ENCODE measurements around the gene SDHB. TPM values are rescaled to one million over a fixed set of nuclear protein-coding genes. Genes with fewer than 3 reads are reported as not detected.
A peak's percentile ranks its signal among the peaks of the same experiment; 100 is the strongest.

The SDHB gene
- total and polyA plus RNA-seq, 2 of the 13 experiments (the other 11 are each of a cell fraction or from before 2014, with no cell fraction given), result 136 to 142 TPM

DNA sequence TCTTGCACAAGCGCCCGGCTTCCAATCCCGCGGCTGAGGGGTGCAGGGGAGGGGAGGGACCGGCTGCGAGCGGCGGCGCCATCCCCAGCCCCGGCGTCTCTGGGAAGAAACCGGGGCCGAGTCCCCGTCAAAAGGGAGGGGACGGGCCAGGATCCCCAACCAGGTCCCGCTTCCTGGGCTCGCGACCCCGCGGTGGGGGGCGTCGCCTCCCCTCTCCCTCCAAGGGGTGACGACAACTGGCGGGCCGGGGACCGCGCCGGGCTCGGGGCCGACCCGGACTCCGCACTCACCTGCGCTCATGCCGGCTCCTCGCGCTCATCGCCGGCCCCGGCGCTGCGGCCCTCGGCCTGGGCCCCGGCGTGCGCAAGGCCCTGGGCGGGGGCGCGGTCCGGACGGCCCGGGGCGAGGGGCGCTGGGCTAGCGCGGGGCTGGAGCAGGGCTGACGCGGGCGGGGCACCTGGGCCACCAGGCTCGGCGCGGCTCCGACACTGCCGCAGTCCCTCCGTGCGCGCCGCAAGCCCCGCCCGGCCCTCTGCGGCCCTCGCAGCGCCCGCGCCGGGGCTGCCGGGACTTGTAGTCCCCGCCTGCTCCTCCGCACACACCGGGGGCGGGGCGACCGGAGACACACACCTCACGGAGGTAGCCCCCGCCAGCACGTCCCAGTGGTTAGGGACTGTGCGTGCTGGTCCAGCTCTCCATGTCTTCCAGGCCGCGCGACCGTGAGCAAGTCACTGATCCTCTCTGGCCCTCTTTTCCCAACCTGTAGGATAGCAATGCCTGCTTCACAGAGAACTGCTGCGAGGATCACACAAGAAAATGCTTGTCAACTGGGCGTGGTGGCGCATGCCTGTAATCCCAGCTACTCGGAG, 42.2 kb downstream of the SDHB start, which contains the start of gene ATP13A2 (continued):
- TF ChIP-seq FOSL2 (CRISPR knock-in tag; IDR thresholded peaks at IDR 0.05) (peak; percentile 13; the same call in 1 of the 2 replicates), ZFP1 (CRISPR knock-in tag; IDR thresholded peaks at IDR 0.05) (no peak), NR2F6 (IDR thresholded peaks at IDR 0.05) (no peak), NR2F6 (CRISPR knock-in tag; IDR thresholded peaks at IDR 0.05) (no peak), ZNF776 (CRISPR knock-in tag; IDR thresholded peaks at IDR 0.05) (no peak), RAD21 (CRISPR knock-in tag; IDR thresholded peaks at IDR 0.05) (peak; percentile 28; the same call in 1 of the 2 replicates), JARID2 (CRISPR knock-in tag; IDR thresholded peaks at IDR 0.05; ENCODE audit: insufficient replicate concordance) (no peak), NR3C1 (CRISPR knock-in tag; IDR thresholded peaks at IDR 0.05) (no peak), SUZ12 (IDR thresholded peaks at IDR 0.05; ENCODE audit: low read depth, low read length) (peak; percentile 64), NFATC3 (CRISPR knock-in tag; IDR thresholded peaks at IDR 0.05) (no peak), NR2F2 (IDR thresholded peaks at IDR 0.05; ENCODE audit: borderline replicate concordance, low read depth) (no peak), POLR2G (IDR thresholded peaks at IDR 0.05; ENCODE audit: low read depth, low read length) (0 out of 2 replicates have a peak, but pooled peaks have one; percentile 23), ZBTB3 (CRISPR knock-in tag; IDR thresholded peaks at IDR 0.05; ENCODE audit: borderline replicate concordance, low read depth) (no peak), CBX1 (IDR thresholded peaks at IDR 0.05; ENCODE audit: low read depth) (no peak), HIVEP1 (CRISPR knock-in tag; IDR thresholded peaks at IDR 0.05) (no peak), SALL2 (CRISPR knock-in tag; IDR thresholded peaks at IDR 0.05) (peak; percentile 66; the same call in 1 of the 2 replicates), MTA1 (CRISPR knock-in tag; IDR thresholded peaks at IDR 0.05; ENCODE audit: borderline replicate concordance) (no peak), HDAC2 (CRISPR knock-in tag; IDR thresholded peaks at IDR 0.05) (0 out of 2 replicates have a peak, but pooled peaks have one; percentile 17), ZNF354B (CRISPR knock-in tag; IDR thresholded peaks at IDR 0.05) (no peak)
- TF ChIP-seq, protein P1, sequence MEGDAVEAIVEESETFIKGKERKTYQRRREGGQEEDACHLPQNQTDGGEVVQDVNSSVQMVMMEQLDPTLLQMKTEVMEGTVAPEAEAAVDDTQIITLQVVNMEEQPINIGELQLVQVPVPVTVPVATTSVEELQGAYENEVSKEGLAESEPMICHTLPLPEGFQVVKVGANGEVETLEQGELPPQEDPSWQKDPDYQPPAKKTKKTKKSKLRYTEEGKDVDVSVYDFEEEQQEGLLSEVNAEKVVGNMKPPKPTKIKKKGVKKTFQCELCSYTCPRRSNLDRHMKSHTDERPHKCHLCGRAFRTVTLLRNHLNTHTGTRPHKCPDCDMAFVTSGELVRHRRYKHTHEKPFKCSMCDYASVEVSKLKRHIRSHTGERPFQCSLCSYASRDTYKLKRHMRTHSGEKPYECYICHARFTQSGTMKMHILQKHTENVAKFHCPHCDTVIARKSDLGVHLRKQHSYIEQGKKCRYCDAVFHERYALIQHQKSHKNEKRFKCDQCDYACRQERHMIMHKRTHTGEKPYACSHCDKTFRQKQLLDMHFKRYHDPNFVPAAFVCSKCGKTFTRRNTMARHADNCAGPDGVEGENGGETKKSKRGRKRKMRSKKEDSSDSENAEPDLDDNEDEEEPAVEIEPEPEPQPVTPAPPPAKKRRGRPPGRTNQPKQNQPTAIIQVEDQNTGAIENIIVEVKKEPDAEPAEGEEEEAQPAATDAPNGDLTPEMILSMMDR (CRISPR knock-in tag; IDR thresholded peaks at IDR 0.05), result 0 out of 2 replicates have a peak, but pooled peaks have one; percentile 15
- TF ChIP-seq, protein P2, sequence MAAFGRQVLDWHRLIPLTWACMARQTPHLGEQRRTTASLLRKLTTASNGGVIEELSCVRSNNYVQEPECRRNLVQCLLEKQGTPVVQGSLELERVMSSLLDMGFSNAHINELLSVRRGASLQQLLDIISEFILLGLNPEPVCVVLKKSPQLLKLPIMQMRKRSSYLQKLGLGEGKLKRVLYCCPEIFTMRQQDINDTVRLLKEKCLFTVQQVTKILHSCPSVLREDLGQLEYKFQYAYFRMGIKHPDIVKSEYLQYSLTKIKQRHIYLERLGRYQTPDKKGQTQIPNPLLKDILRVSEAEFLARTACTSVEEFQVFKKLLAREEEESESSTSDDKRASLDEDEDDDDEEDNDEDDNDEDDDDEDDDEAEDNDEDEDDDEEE (CRISPR knock-in tag; IDR thresholded peaks at IDR 0.05), result 0 out of 2 replicates have a peak, but pooled peaks have one; percentile 29
- TF ChIP-seq, protein P3, sequence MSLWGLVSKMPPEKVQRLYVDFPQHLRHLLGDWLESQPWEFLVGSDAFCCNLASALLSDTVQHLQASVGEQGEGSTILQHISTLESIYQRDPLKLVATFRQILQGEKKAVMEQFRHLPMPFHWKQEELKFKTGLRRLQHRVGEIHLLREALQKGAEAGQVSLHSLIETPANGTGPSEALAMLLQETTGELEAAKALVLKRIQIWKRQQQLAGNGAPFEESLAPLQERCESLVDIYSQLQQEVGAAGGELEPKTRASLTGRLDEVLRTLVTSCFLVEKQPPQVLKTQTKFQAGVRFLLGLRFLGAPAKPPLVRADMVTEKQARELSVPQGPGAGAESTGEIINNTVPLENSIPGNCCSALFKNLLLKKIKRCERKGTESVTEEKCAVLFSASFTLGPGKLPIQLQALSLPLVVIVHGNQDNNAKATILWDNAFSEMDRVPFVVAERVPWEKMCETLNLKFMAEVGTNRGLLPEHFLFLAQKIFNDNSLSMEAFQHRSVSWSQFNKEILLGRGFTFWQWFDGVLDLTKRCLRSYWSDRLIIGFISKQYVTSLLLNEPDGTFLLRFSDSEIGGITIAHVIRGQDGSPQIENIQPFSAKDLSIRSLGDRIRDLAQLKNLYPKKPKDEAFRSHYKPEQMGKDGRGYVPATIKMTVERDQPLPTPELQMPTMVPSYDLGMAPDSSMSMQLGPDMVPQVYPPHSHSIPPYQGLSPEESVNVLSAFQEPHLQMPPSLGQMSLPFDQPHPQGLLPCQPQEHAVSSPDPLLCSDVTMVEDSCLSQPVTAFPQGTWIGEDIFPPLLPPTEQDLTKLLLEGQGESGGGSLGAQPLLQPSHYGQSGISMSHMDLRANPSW (CRISPR knock-in tag; IDR thresholded peaks at IDR 0.05; ENCODE audit: borderline replicate concordance), result no peak
- TF ChIP-seq, protein P4, sequence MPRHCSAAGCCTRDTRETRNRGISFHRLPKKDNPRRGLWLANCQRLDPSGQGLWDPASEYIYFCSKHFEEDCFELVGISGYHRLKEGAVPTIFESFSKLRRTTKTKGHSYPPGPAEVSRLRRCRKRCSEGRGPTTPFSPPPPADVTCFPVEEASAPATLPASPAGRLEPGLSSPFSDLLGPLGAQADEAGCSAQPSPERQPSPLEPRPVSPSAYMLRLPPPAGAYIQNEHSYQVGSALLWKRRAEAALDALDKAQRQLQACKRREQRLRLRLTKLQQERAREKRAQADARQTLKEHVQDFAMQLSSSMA (CRISPR knock-in tag; IDR thresholded peaks at IDR 0.05), result peak; percentile 48; the same call in 1 of the 2 replicates
- TF ChIP-seq, protein P5, sequence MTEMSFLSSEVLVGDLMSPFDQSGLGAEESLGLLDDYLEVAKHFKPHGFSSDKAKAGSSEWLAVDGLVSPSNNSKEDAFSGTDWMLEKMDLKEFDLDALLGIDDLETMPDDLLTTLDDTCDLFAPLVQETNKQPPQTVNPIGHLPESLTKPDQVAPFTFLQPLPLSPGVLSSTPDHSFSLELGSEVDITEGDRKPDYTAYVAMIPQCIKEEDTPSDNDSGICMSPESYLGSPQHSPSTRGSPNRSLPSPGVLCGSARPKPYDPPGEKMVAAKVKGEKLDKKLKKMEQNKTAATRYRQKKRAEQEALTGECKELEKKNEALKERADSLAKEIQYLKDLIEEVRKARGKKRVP (CRISPR knock-in tag; IDR thresholded peaks at IDR 0.05), result no peak

Data from HepG2 (cell line).